ENCODE measurements around the gene FAM81B.

DNA sequence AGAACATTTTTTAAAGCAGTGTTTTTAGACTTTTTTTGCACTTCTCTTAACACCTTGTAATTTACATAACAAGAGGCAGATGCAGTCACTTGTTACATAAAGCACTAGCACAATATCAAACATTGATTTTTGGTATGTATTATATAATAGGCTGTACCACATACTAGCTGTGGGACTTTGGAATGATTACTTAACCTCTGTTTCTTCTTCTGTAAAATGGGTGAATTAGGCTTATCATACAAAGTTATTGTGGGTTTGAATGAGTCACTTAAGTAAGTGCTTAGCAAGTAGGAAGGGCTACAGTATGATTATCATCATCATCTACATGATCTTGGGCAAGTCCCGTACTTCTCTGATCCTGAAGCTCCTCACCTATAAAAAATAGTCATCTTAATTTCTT is 2.1 kb downstream of the FAM81B start:
- TF ChIP-seq CTCF (IDR thresholded peaks at IDR 0.05) (no peak), EZH2 (IDR thresholded peaks at IDR 0.05) (no peak), EZH2phosphoT487 (IDR thresholded peaks at IDR 0.05) (no peak)

Measured in neural progenitor cell (in vitro differentiated cells).